ENCODE results near the gene PDAP1.

- TF ChIP-seq CTCF (IDR thresholded peaks at IDR 0.05): no peak
- no peak for TF ChIP-seq POLR2A (IDR thresholded peaks at IDR 0.05; ENCODE audit: low read depth)
- TF ChIP-seq POLR2AphosphoS5 (IDR thresholded peaks at IDR 0.05): no peak
- no peak for TF ChIP-seq EP300 (IDR thresholded peaks at IDR 0.05)
Measured at GRCh38 chr7:99433158-99433557, 24.8 kb upstream of the PDAP1 start.
